Endothelial cell of umbilical vein (primary cell): ENCODE data around the gene CADPS. TPM values are rescaled to one million over a fixed set of nuclear protein-coding genes. Genes with fewer than 3 reads are reported as not detected.

Experiments used
- BruUV-seq: library from RNA; stranded (reverse); fragments of 400-500 nt; replicated peaks from 2 replicates; lab custom pipeline; 2021; lab: Mats Ljungman, UMichigan
- CTCF ChIA-PET: fragments of 300-600, 350-600 bp; sonication (Branson Sonifier 250); formaldehyde crosslinking; loops from one replicate; lab custom pipeline; 2021; ENCODE audit warnings: antibody characterized with exemption, inconsistent platforms; lab: Charles Lee
- POLR2A ChIA-PET: fragments of 300-600, 350-600 bp; sonication (Branson Sonifier 250); formaldehyde crosslinking; loops from one replicate; lab custom pipeline; 2021; ENCODE audit warnings: antibody characterized with exemption, inconsistent platforms; lab: Charles Lee
- DNase-seq: peaks from one replicate; pipeline ENCODE4 v3.0.0-alpha.2; 2011; ENCODE audit warnings: low read depth, low spot score
- FAIRE-seq: peaks from 2 replicates; lab custom pipeline; 2011; peaks lifted over from hg19 to GRCh38; lab: Jason Lieb, UNC
- H2AFZ ChIP-seq: 2 replicates; pipeline ENCODE4 v1.6.0; 2012; ENCODE audit warnings: low read depth, low read length, control low read depth, inconsistent platforms
- H3K27ac ChIP-seq: 2 replicates; pipeline ENCODE4 v1.5.1; 2011; ENCODE audit warnings: low read depth, mild to moderate bottlenecking, control low read depth, low read length, moderate library complexity; ENCODE audit not compliant: insufficient read depth
- H3K27me3 ChIP-seq, 2 experiments: 2 replicates each; pipeline versions ENCODE4 v1.6.0 to v1.6.1; 2011; ENCODE audit warnings: low read length in 2 of 2, mixed read lengths in 1 of 2; ENCODE audit not compliant: control insufficient read depth in 2 of 2, insufficient read depth in 2 of 2
- H3K36me3 ChIP-seq, 2 experiments: 2 replicates in 1 of 2; 3 replicates in 1 of 2; pipeline ENCODE4 v1.5.1; 2011; ENCODE audit warnings: low read length in 2 of 2, mild to moderate bottlenecking in 1 of 2, moderate library complexity in 1 of 2; ENCODE audit not compliant: control insufficient read depth in 2 of 2, insufficient read depth in 2 of 2; ENCODE audit errors: extremely low read depth in 1 of 2
- H3K4me1 ChIP-seq: 3 replicates; pipeline ENCODE4 v1.5.1; 2011; ENCODE audit warnings: mild to moderate bottlenecking, low read length; ENCODE audit not compliant: control insufficient read depth, insufficient read depth; ENCODE audit errors: extremely low read depth
- H3K4me2 ChIP-seq: 2 replicates; pipeline ENCODE4 v1.6.1; 2011; ENCODE audit warnings: low read length, control low read depth, mixed read lengths; ENCODE audit not compliant: insufficient read depth
- H3K4me3 ChIP-seq, 3 experiments: fragments of 200-600 bp in 1 of 3; sonication (generic), shearing (Covaris generic) in 1 of 3; replicated peaks in 1 of 3; 2 replicates each; pipeline ENCODE4 v1.5.1; 2011 to 2016; ENCODE audit warnings: control low read depth in 3 of 3, low read length in 3 of 3, mild to moderate bottlenecking in 2 of 3, inconsistent platforms in 1 of 3, low read depth in 1 of 3, moderate library complexity in 1 of 3; ENCODE audit not compliant: insufficient read depth in 1 of 3
- H3K79me2 ChIP-seq: 2 replicates; pipeline ENCODE4 v1.6.0; 2012; ENCODE audit warnings: low read length, inconsistent platforms; ENCODE audit not compliant: control insufficient read depth, insufficient read depth
- H3K9ac ChIP-seq: replicated peaks from 2 replicates; pipeline ENCODE3; 2011; ENCODE audit warnings: low read length, control low read depth; ENCODE audit not compliant: insufficient read depth; ENCODE audit errors: extremely low read depth
- H3K9me1 ChIP-seq: replicated peaks from 3 replicates; pipeline ENCODE4 v1.6.0; 2011; ENCODE audit warnings: mild to moderate bottlenecking, low read length; ENCODE audit not compliant: control insufficient read depth, insufficient read depth; ENCODE audit errors: extremely low read depth
- H3K9me3 ChIP-seq: replicated peaks from 2 replicates; pipeline ENCODE4 v1.5.1; 2012; ENCODE audit warnings: low read length, inconsistent platforms; ENCODE audit not compliant: control insufficient read depth, insufficient read depth
- H4K20me1 ChIP-seq: replicated peaks from 2 replicates; pipeline ENCODE3; 2011; ENCODE audit warnings: mild to moderate bottlenecking, low read length; ENCODE audit not compliant: control insufficient read depth, insufficient read depth; ENCODE audit errors: extremely low read depth
- EZH2 ChIP-seq: IDR thresholded peaks from 2 replicates; pipeline ENCODE4 v1.6.1; 2012; ENCODE audit warnings: borderline replicate concordance, low read depth, mild to moderate bottlenecking, moderate library complexity, low read length, inconsistent platforms; ENCODE audit not compliant: severe bottlenecking
- FOS ChIP-seq: IDR thresholded peaks from 2 replicates; pipeline ENCODE4 v1.6.1; 2011; ENCODE audit warnings: mild to moderate bottlenecking, low read length, moderate library complexity, borderline replicate concordance; ENCODE audit not compliant: insufficient read depth
- GATA2 ChIP-seq: IDR thresholded peaks from 2 replicates; pipeline ENCODE4 v1.7.0; 2011; ENCODE audit warnings: low read depth, mild to moderate bottlenecking, moderate library complexity, mixed read lengths, low read length; ENCODE audit not compliant: insufficient read length, insufficient read depth
- JUN ChIP-seq: IDR thresholded peaks from 2 replicates; pipeline ENCODE4 v1.6.1; 2011; ENCODE audit warnings: borderline replicate concordance, low read depth; ENCODE audit not compliant: insufficient read length, insufficient read depth
- MAX ChIP-seq: IDR thresholded peaks from 2 replicates; pipeline ENCODE4 v1.6.1; 2011; ENCODE audit not compliant: insufficient read depth, insufficient read length
- MYC ChIP-seq: IDR thresholded peaks from one replicate; pipeline ENCODE4 v1.6.1; 2011; ENCODE audit warnings: mild to moderate bottlenecking, low read depth, low read length
- POLR2A ChIP-seq: IDR thresholded peaks from 2 replicates; pipeline ENCODE4 v1.6.1; 2012; ENCODE audit warnings: low read depth, mild to moderate bottlenecking, control low read depth, low read length
- POLR2AphosphoS5 ChIP-seq: IDR thresholded peaks from 2 replicates; pipeline ENCODE4 v1.6.1; 2012; ENCODE audit warnings: low read depth, mild to moderate bottlenecking, control low read depth, low read length, moderate library complexity; ENCODE audit not compliant: insufficient read depth
- dilution Hi-C: fragments of 300-500 bp; cut with MboI; formaldehyde crosslinking; loops from one replicate; pipeline ENCODE4 v1.15.0; 2019; ENCODE audit warnings: low sequenced_read_pairs; ENCODE audit not compliant: extremely low pct_ligation_motif_present
- intact Hi-C: fragments of 100-400 bp; cut with micrococcal nuclease; formaldehyde crosslinking; loops from one replicate; pipeline ENCODE4 v1.10.0; 2022
- polyA plus RNA-seq, 4 experiments: library from polyadenylated mRNA; depleted of rRNA in 3 of 4; stranded (reverse) in 3 of 4; unstranded in 1 of 4; fragments of >200 nt; gene quantifications; 2 replicates each; pipeline versions ENCODE4 v1.2.1 to v1.2.3, GENCODE V29; 2011 to 2012; ENCODE audit warnings: missing spikeins in 1 of 4
- total RNA-seq: library from RNA; stranded (reverse); gene quantifications from 2 replicates; pipeline ENCODE4 v1.2.3, GENCODE V29; 2021

The CADPS gene
- total and polyA plus RNA-seq, 2 donors (not counting 3 experiments of a cell fraction or from before 2014, with no cell fraction given): not detected

- BruUV-seq: no TSS peak
- FAIRE-seq (peak; percentile 33), DNase-seq (peak; percentile 14)
- TF ChIP-seq MYC (no peak), POLR2AphosphoS5 (no peak), JUN (no peak), FOS (no peak), EZH2 (no peak), GATA2 (no peak), POLR2A (no peak), MAX (no peak)
- Histone ChIP-seq H3K79me2 (no peaks in the 10 kb centered on the region), H3K9me3 (no peaks in the 10 kb centered on the region), H3K27me3 (peaks cover 0 to 1% of the 10 kb centered on the region in 2 experiments), H3K4me2 (peak overlapping the region; percentile 71), H3K27ac (no peak overlapping the region), H3K36me3 (no peaks in the 10 kb centered on the region), H4K20me1 (no peaks in the 10 kb centered on the region), H3K9me1 (no peaks in the 10 kb centered on the region), H3K4me1 (no peaks in the 10 kb centered on the region), H3K4me3 (peak overlapping the region in 2 of 3 experiments; percentile 32 to 42), H3K9ac (no peak overlapping the region), H2AFZ (peak overlapping the region; percentile 90)
- ChIA-PET CTCF (no interaction called here), POLR2A (no interaction called here)
- intact Hi-C loops: no loop called here
- dilution Hi-C loops: no loop called here
These were observed 429.9 kb downstream of the CADPS start for GRCh38 chr3:62445275-62445674.

- no peaks in the 10 kb centered on the region for H3K79me2 ChIP-seq
- H3K4me1 ChIP-seq: no peaks in the 10 kb centered on the region
- dilution Hi-C loops: no loop called here
- ChIA-PET CTCF (interaction anchor here (2.3 kb wide), 1 partner anchor 9 kb away, joined by 6 read pairs; no protein-coding TSS in a partner anchor), POLR2A (no interaction called here)
- H3K4me2 ChIP-seq: no peak overlapping the region
- intact Hi-C loops: no loop called here
- no peak overlapping the region for H3K9ac ChIP-seq
- TF ChIP-seq GATA2 (no peak), POLR2A (no peak), FOS (no peak)
- no peaks in the 10 kb centered on the region for H3K9me3 ChIP-seq
- H3K4me3 ChIP-seq: no peak overlapping the region
- H4K20me1 ChIP-seq: no peaks in the 10 kb centered on the region
- BruUV-seq: no TSS peak
- H3K27me3 ChIP-seq: peaks cover 5 to 7% of the 10 kb centered on the region in 2 experiments
- H3K36me3 ChIP-seq: no peaks in the 10 kb centered on the region
- no peak overlapping the region for H2AFZ ChIP-seq
- FAIRE-seq (no peak), DNase-seq (no peak)
- H3K9me1 ChIP-seq: no peaks in the 10 kb centered on the region
- H3K27ac ChIP-seq: no peak overlapping the region
These were observed 435.2 kb downstream of the CADPS start for GRCh38 chr3:62439978-62440377.
